DMS79 (cell line): Measurements from ENCODE around the gene COBL.

Experiments used
- DNase-seq: peaks from one replicate; lab custom pipeline; 2025; lab: John Stamatoyannopoulos, UW

Gene COBL

GRCh38 chr7:51250512-51250911 is 66.1 kb downstream of the COBL start:
- no peak for DNase-seq

- DNase-seq = no peak
These were observed 66.6 kb downstream of the COBL start for GRCh38 chr7:51249991-51250390.

GRCh38 chr7:51249187-51249945 is 67.2 kb downstream of the COBL start:
- DNase-seq = no peak

GRCh38 chr7:51246258-51247245 is 70.1 kb downstream of the COBL start:
- DNase-seq = no peak

GRCh38 chr7:51244885-51245284 is 71.7 kb downstream of the COBL start:
- DNase-seq = no peak

GRCh38 chr7:51244053-51244452 is 72.6 kb downstream of the COBL start:
- no peak for DNase-seq

- DNase-seq = no peak
These were observed 73.0 kb downstream of the COBL start for GRCh38 chr7:51243631-51244030.

- no peak for DNase-seq
These were observed 73.6 kb downstream of the COBL start for GRCh38 chr7:51242881-51243518.

GRCh38 chr7:51242007-51242691 is 74.5 kb downstream of the COBL start:
- no peak for DNase-seq

GRCh38 chr7:51240868-51241267 is 75.7 kb downstream of the COBL start:
- no peak for DNase-seq

GRCh38 chr7:51239691-51240090 is 76.9 kb downstream of the COBL start:
- no peak for DNase-seq

GRCh38 chr7:51238981-51239495 is 77.6 kb downstream of the COBL start:
- DNase-seq = no peak

GRCh38 chr7:51237446-51238133 is 79.0 kb downstream of the COBL start:
- no peak for DNase-seq

- DNase-seq = no peak
These were observed 80.0 kb downstream of the COBL start for GRCh38 chr7:51236470-51237132.

- no peak for DNase-seq
These were observed 80.9 kb downstream of the COBL start for GRCh38 chr7:51235593-51236313.

- DNase-seq = no peak
These were observed 81.8 kb downstream of the COBL start for GRCh38 chr7:51234609-51235308.

GRCh38 chr7:51234139-51234538 is 82.5 kb downstream of the COBL start:
- DNase-seq = no peak

GRCh38 chr7:51233374-51233773 is 83.2 kb downstream of the COBL start:
- DNase-seq = no peak

GRCh38 chr7:51230723-51231122 is 85.9 kb downstream of the COBL start:
- no peak for DNase-seq
